ENCODE results near the gene ESD.

Gene ESD

DNA sequence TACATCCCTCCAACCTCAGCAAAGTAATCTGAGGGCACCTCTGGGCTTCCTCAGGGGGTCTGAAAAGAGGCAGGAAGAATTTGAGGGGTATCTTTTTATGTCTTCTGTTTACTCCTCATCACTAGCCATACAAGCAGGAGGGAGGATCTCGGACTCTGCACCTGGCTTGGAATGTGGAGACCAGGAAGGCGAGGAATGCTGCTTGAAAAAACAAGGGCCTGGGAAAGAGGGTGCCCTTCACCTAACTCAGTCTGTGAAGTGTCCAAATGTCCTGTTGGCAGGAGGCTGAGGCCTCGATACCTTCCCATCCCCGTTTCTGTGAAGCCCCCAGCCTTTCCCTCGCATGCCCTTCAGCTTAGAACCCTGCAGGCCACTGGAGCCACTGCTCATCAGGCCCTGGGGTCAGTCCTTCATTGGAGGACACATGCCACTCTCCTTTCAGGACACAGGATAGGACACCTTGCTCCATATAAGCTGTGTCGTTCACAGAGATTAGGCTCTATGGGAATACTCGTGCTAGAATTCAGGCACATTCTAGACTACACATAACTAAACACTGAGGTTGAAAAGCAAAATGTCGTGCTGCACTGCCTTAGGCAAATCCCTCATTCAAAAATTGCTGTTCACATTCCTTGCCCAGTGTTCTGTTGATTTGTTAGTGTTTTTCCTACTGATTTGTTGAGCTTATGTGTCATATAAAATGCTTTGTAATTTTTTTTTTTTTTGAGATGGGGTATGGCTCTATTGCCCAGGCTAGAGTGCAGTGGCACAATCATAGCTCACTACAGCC is 49.7 kb downstream of the ESD start:
- no peaks in the 10 kb centered on the region for H3K4me1 ChIP-seq (ENCODE audit: control insufficient read depth, insufficient read depth, low read length)
- no peaks in the 10 kb centered on the region for H3K9me3 ChIP-seq (ENCODE audit: control insufficient read depth, insufficient read depth, low read length)
- H3K27me3 ChIP-seq (ENCODE audit: control insufficient read depth, insufficient read depth, low read length): no peaks in the 10 kb centered on the region
- H3K36me3 ChIP-seq (ENCODE audit: control insufficient read depth, insufficient read depth, low read length): 0 out of 2 replicates have a peak, but pooled peaks cover 6% of the 10 kb centered on the region
- H3K27ac ChIP-seq (ENCODE audit: low read depth, low read length): no peak overlapping the region
- H3K9ac ChIP-seq (ENCODE audit: low read depth, low read length): no peak overlapping the region
- H3K4me3 ChIP-seq (ENCODE audit: low read depth, low read length): no peak overlapping the region

DNA sequence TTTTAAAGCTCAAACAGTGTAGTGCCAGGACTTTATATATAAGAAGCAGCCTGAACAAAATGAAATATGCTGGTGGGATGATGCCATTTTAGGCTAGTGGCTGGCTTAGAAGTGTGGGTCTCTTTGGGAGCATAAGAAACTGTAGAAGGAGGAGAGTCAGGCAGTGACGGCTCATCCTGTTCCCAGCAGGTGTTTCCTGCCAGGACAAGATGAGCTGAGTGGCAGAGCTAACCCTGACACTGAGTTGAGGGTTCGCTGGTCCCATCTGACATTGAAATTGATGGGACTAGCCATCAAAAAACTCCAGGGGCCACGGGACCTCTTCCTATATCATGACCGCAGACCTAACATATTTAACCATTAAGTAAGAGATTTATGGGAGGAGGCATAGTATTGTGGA is 51.3 kb downstream of the ESD start:
- no peaks in the 10 kb centered on the region for H3K9me3 ChIP-seq (ENCODE audit: control insufficient read depth, insufficient read depth, low read length)

DNA sequence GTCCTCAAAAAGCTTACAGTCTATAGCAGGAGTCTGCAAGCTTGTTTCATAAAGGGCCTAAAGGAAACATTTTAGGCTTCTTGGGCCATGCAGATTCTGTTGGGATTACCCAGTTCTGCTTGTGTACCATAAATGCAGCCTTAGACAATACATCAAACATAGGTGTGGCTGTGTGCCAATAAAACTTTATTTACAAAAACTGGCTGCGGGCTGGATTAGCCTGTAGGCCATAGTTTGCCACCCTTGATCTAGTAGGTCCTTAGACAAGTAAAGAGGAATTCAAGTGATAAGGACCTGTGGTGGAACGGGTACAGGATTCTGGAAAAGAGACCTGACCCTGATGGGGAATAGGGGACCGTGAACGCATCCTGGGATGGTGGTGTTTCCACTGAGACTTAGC is 51.9 kb downstream of the ESD start:
- Histone ChIP-seq H3K27ac (ENCODE audit: low read depth, low read length) (no peak overlapping the region), H3K36me3 (ENCODE audit: control insufficient read depth, insufficient read depth, low read length) (peaks cover 2% of the 10 kb centered on the region; the same call in 1 of the 2 replicates), H3K27me3 (ENCODE audit: control insufficient read depth, insufficient read depth, low read length) (no peaks in the 10 kb centered on the region), H3K4me3 (ENCODE audit: low read depth, low read length) (no peak overlapping the region), H3K9me3 (ENCODE audit: control insufficient read depth, insufficient read depth, low read length) (no peaks in the 10 kb centered on the region), H3K9ac (ENCODE audit: low read depth, low read length) (no peak overlapping the region), H3K4me1 (ENCODE audit: control insufficient read depth, insufficient read depth, low read length) (no peaks in the 10 kb centered on the region)

More for the DNA sequence above, 51.3 kb downstream of the ESD start:
- Histone ChIP-seq H3K27me3 (ENCODE audit: control insufficient read depth, insufficient read depth, low read length) (no peaks in the 10 kb centered on the region), H3K4me3 (ENCODE audit: low read depth, low read length) (no peak overlapping the region), H3K9ac (ENCODE audit: low read depth, low read length) (no peak overlapping the region), H3K36me3 (ENCODE audit: control insufficient read depth, insufficient read depth, low read length) (peaks cover 2% of the 10 kb centered on the region; the same call in 1 of the 2 replicates), H3K27ac (ENCODE audit: low read depth, low read length) (no peak overlapping the region), H3K4me1 (ENCODE audit: control insufficient read depth, insufficient read depth, low read length) (no peaks in the 10 kb centered on the region)

DNA sequence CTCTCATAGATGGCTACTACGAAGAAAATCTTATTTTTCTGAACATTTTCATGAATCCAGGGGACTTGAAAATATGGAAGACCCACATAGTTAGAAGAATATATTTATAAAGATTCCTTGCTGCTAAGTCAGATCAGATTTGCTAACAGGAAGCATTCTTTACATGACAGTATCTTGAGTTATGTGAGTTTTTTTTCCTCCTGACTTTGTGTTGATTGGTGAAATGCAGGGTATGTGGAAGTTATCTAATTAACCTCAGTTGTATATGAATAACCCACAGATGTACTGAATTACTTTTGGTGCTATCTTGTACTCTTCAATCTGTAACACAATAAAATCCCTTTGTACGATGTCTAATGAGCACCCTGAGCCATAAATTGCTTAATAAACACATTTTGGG is 53.8 kb downstream of the ESD start:
- Histone ChIP-seq H3K27ac (ENCODE audit: low read depth, low read length) (no peak overlapping the region), H3K36me3 (ENCODE audit: control insufficient read depth, insufficient read depth, low read length) (peaks cover 2% of the 10 kb centered on the region; the same call in 1 of the 2 replicates), H3K27me3 (ENCODE audit: control insufficient read depth, insufficient read depth, low read length) (no peaks in the 10 kb centered on the region), H3K9ac (ENCODE audit: low read depth, low read length) (no peak overlapping the region), H3K9me3 (ENCODE audit: control insufficient read depth, insufficient read depth, low read length) (no peaks in the 10 kb centered on the region), H3K4me1 (ENCODE audit: control insufficient read depth, insufficient read depth, low read length) (no peaks in the 10 kb centered on the region), H3K4me3 (ENCODE audit: low read depth, low read length) (no peak overlapping the region)

DNA sequence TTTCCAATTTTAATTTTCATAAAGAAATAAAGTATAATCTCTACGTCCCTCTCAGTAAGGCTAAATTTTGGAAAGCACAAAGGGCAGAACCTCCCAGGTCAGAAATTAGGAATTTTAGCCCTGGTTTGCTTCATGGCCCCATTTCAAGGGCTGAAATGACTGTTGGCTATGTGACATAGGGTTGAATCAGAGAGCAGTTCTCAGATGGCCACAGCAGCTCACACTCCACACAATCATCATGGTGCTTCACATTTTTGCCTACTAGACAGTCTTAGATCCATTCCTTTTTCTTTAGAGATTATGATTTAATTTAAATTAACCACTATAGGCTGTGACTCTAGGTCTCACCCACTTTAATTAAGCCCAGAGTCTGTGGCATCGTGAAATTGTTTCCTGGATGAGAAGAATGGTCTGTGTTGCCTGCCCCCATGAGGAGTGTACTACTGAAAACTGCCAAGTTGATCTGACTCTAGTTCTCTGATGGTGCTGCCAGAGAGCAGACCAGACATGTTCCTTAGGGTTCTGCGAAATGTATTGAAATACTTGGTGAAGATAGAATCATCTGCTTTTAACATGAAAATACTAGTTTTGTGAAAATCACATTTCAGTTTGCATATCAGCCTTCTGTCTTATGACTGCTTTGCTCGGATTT is 57.4 kb downstream of the ESD start:
- H3K27me3 ChIP-seq (ENCODE audit: control insufficient read depth, insufficient read depth, low read length): no peaks in the 10 kb centered on the region
- no peak overlapping the region for H3K4me3 ChIP-seq (ENCODE audit: low read depth, low read length)
- no peaks in the 10 kb centered on the region for H3K9me3 ChIP-seq (ENCODE audit: control insufficient read depth, insufficient read depth, low read length)
- H3K9ac ChIP-seq (ENCODE audit: low read depth, low read length): no peak overlapping the region
- H3K36me3 ChIP-seq (ENCODE audit: control insufficient read depth, insufficient read depth, low read length): no peaks in the 10 kb centered on the region; the same call in 1 of the 2 replicates
- no peak overlapping the region for H3K27ac ChIP-seq (ENCODE audit: low read depth, low read length)
- peaks cover 3% of the 10 kb centered on the region; the same call in 1 of the 2 replicates for H3K4me1 ChIP-seq (ENCODE audit: control insufficient read depth, insufficient read depth, low read length)

DNA sequence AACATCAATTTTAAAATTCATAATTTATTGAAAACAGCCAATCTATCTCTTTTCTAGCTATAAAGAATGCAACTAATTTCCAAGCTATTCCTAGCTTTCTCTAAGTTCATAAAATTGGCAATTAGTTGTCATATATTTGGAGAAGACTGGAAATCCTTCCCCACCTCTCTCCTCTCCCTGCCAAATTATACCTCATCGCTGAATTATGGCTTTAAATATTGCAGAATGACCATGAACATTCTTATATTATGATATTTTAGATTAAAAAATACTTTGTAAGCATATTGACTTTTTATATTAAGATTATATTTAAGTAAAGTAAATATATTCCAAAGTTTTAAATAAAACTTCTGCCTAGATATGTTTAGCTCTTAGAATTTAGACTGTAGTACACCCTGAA is 58.2 kb downstream of the ESD start:
- no peak overlapping the region for H3K4me3 ChIP-seq (ENCODE audit: low read depth, low read length)
- no peaks in the 10 kb centered on the region for H3K27me3 ChIP-seq (ENCODE audit: control insufficient read depth, insufficient read depth, low read length)
- no peaks in the 10 kb centered on the region for H3K9me3 ChIP-seq (ENCODE audit: control insufficient read depth, insufficient read depth, low read length)
- H3K36me3 ChIP-seq (ENCODE audit: control insufficient read depth, insufficient read depth, low read length): no peaks in the 10 kb centered on the region; the same call in 1 of the 2 replicates
- H3K9ac ChIP-seq (ENCODE audit: low read depth, low read length): no peak overlapping the region
- H3K27ac ChIP-seq (ENCODE audit: low read depth, low read length): no peak overlapping the region
- H3K4me1 ChIP-seq (ENCODE audit: control insufficient read depth, insufficient read depth, low read length): peaks cover 3% of the 10 kb centered on the region; the same call in 1 of the 2 replicates

DNA sequence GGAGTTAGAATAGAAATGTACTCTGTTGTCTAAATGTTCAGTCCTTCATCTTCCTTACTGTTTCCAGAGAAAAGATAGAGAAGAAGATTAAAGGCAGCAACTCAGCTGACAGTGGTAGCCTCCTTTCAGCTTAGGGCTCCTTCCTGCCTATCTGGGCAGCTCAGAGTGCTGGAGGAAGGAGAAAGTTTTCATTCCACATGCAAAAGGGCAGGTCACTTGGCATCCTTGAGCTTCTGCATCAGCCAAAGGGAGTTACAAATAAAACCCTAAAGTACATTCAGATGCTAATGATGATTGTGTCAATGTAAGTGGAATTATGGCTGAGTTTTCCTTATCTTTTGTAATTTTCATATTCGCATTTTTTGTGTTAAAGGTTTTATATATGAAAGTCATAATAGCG is 58.9 kb downstream of the ESD start:
- H3K27me3 ChIP-seq (ENCODE audit: control insufficient read depth, insufficient read depth, low read length): no peaks in the 10 kb centered on the region
- no peak overlapping the region for H3K27ac ChIP-seq (ENCODE audit: low read depth, low read length)
- H3K4me1 ChIP-seq (ENCODE audit: control insufficient read depth, insufficient read depth, low read length): peaks cover 3% of the 10 kb centered on the region; the same call in 1 of the 2 replicates
- H3K36me3 ChIP-seq (ENCODE audit: control insufficient read depth, insufficient read depth, low read length): peaks cover 4% of the 10 kb centered on the region
- no peak overlapping the region for H3K9ac ChIP-seq (ENCODE audit: low read depth, low read length)
- no peaks in the 10 kb centered on the region for H3K9me3 ChIP-seq (ENCODE audit: control insufficient read depth, insufficient read depth, low read length)
- H3K4me3 ChIP-seq (ENCODE audit: low read depth, low read length): no peak overlapping the region

DNA sequence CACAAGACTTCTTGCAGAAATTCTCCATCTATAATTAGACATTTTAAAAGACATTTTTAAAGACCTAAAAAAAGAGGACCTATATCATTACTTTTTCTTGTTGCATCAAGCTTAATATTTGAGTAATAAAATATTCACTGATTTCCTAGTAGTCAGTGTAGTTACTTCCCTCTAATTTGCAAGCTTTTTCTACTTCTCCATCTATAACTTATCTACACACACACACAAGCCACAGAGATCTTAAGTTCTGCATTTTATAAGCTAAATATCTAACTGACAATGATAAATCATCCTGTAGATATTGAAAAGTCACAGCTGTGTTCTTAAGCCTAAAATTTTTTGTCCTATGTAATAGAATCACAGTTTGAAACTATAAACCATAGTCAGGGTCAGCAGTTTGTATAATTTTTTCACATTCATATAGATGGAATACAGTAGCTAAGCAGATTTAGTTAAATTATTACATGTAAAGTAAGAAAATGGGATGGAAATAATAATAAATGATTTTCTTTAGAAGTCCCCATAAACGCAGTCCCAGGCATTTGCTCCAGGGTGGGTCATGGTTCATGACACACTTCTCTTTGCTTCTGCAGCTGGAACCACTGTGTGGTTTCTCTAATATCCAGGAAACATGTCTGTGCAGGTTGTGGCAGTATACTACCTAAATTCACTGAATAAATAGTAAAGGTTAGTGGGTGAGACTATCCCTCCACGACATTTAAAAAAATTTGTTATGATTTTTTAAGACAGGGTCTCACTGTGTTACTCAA is 60.2 kb downstream of the ESD start:
- Histone ChIP-seq H3K36me3 (ENCODE audit: control insufficient read depth, insufficient read depth, low read length) (peaks cover 4% of the 10 kb centered on the region), H3K9me3 (ENCODE audit: control insufficient read depth, insufficient read depth, low read length) (no peaks in the 10 kb centered on the region), H3K4me1 (ENCODE audit: control insufficient read depth, insufficient read depth, low read length) (peaks cover 3% of the 10 kb centered on the region; the same call in 1 of the 2 replicates), H3K27ac (ENCODE audit: low read depth, low read length) (no peak overlapping the region), H3K9ac (ENCODE audit: low read depth, low read length) (no peak overlapping the region), H3K27me3 (ENCODE audit: control insufficient read depth, insufficient read depth, low read length) (no peaks in the 10 kb centered on the region), H3K4me3 (ENCODE audit: low read depth, low read length) (no peak overlapping the region)

DNA sequence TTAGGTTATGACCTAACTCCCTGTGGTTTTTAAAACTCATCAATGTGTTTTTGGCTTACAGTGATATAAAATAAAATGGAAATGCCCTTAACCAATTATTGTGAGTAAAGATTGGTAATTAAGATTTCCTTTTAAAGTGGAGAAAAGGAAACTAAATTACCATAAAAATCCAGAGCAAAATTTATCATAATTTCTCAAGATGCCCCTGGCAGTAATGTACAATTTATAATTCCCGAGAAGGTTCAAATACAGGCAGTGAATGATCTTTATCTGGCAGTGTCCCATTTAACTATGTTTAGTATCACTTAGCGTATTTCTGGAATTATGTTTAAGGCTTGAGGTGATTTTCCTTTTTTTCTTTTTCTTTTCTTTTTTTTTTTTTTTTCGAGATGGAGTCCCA is 61.5 kb downstream of the ESD start:
- H3K9me3 ChIP-seq (ENCODE audit: control insufficient read depth, insufficient read depth, low read length): no peaks in the 10 kb centered on the region
- peaks cover 3% of the 10 kb centered on the region; the same call in 1 of the 2 replicates for H3K4me1 ChIP-seq (ENCODE audit: control insufficient read depth, insufficient read depth, low read length)
- peaks cover 4% of the 10 kb centered on the region; the same call in 1 of the 2 replicates for H3K36me3 ChIP-seq (ENCODE audit: control insufficient read depth, insufficient read depth, low read length)
- H3K4me3 ChIP-seq (ENCODE audit: low read depth, low read length): no peak overlapping the region
- no peak overlapping the region for H3K27ac ChIP-seq (ENCODE audit: low read depth, low read length)
- H3K27me3 ChIP-seq (ENCODE audit: control insufficient read depth, insufficient read depth, low read length): no peaks in the 10 kb centered on the region
- H3K9ac ChIP-seq (ENCODE audit: low read depth, low read length): no peak overlapping the region

DNA sequence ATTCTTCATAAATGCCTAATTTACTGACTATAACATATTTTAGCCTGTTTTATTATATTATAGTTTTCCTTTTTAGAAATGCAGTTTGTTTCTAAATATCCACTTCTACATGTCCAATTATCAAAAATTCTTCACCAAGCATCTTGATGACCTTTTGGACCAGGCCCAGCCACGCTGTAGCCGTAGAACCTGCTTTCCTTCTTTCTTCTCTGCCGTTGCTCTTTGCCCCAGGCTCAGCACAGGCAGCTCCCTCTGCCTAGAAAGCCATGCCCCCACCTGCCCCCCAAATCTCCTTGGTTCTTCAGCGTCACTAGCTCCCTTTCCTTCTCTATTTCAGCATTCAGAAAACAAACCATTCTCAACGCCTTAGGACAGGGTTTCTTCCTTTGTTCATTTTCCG is 65.4 kb downstream of the ESD start:
- Histone ChIP-seq H3K4me1 (ENCODE audit: control insufficient read depth, insufficient read depth, low read length) (no peaks in the 10 kb centered on the region), H3K27me3 (ENCODE audit: control insufficient read depth, insufficient read depth, low read length) (no peaks in the 10 kb centered on the region), H3K4me3 (ENCODE audit: low read depth, low read length) (no peak overlapping the region), H3K9ac (ENCODE audit: low read depth, low read length) (no peak overlapping the region), H3K36me3 (ENCODE audit: control insufficient read depth, insufficient read depth, low read length) (peaks cover 18% of the 10 kb centered on the region), H3K27ac (ENCODE audit: low read depth, low read length) (no peak overlapping the region), H3K9me3 (ENCODE audit: control insufficient read depth, insufficient read depth, low read length) (no peaks in the 10 kb centered on the region)
